Stimulated activated CD8-positive, alpha-beta memory T cell treated with anti-CD3 and anti-CD28 coated beads, Interleukin-4, amount 100 ng/mL, for 4 hours (primary cell): ENCODE data around the gene RAD52.
"Not testable (repeated sequence)": the region's sequence is repeated elsewhere in the genome, so short reads cannot be mapped to it uniquely, and the experiment has no call there.

Experiments
- DNase-seq, 2 donors: peaks; one replicate each; pipeline ENCODE4 v3.0.0-alpha.2; 2020; ENCODE audit warnings: low read depth in 2 of 2, low spot score in 1 of 2

The RAD52 gene

GRCh38 chr12:967641-968040 is 18.1 kb upstream of the RAD52 start:
- DNase-seq, result no peak

GRCh38 chr12:966724-967123 is 17.2 kb upstream of the RAD52 start:
- no peak for DNase-seq

GRCh38 chr12:958588-959123 is 9.2 kb upstream of the RAD52 start:
- no peak for DNase-seq

- no peak for DNase-seq
These were observed 6.4 kb upstream of the RAD52 start for GRCh38 chr12:955939-956338.

- DNase-seq, result no peak
These were observed 5.2 kb upstream of the RAD52 start for GRCh38 chr12:954741-955140.

- DNase-seq, result no peak
These were observed 4.3 kb upstream of the RAD52 start for GRCh38 chr12:953776-954175.

- no peak for DNase-seq
These were observed 1.7 kb upstream of the RAD52 start for GRCh38 chr12:951176-951575.

GRCh38 chr12:948238-948637 is 1.3 kb downstream of the RAD52 start:
- DNase-seq, result no peak

- no peak for DNase-seq
These were observed 2.9 kb downstream of the RAD52 start for GRCh38 chr12:946631-947030.

GRCh38 chr12:946212-946611 is 3.3 kb downstream of the RAD52 start:
- no peak for DNase-seq

GRCh38 chr12:944211-944610 is 5.3 kb downstream of the RAD52 start:
- DNase-seq, result no peak

GRCh38 chr12:943051-943450 is 6.4 kb downstream of the RAD52 start:
- DNase-seq, result no peak

- no peak for DNase-seq
These were observed 10.7 kb downstream of the RAD52 start for GRCh38 chr12:938810-939209.

- no peak for DNase-seq
These were observed 12.8 kb downstream of the RAD52 start for GRCh38 chr12:936377-937345.

GRCh38 chr12:935891-936290 is 13.6 kb downstream of the RAD52 start:
- not testable (repeated sequence) for DNase-seq

GRCh38 chr12:931591-931990 is 17.9 kb downstream of the RAD52 start:
- DNase-seq, result no peak

- DNase-seq, result no peak
These were observed 18.4 kb downstream of the RAD52 start for GRCh38 chr12:931060-931459.

GRCh38 chr12:926641-927040 is 22.9 kb downstream of the RAD52 start:
- no peak for DNase-seq

- DNase-seq, result no peak
These were observed 27.2 kb downstream of the RAD52 start for GRCh38 chr12:922285-922684.

- DNase-seq, result no peak
These were observed 28.8 kb downstream of the RAD52 start for GRCh38 chr12:920676-921075.

- no peak for DNase-seq
These were observed 32.6 kb downstream of the RAD52 start for GRCh38 chr12:916712-917445.

GRCh38 chr12:916240-916639 is 33.3 kb downstream of the RAD52 start:
- DNase-seq, result no peak
